ENCODE data around the gene RND2.
"Not testable (repeated sequence)": the region's sequence is repeated elsewhere in the genome, so short reads cannot be mapped to it uniquely, and the experiment has no call there.

The RND2 gene

GRCh38 chr17:43027091-43028032 lies 2.3 kb downstream of the RND2 start:
- DNase-seq = no peak

GRCh38 chr17:43028221-43028861 lies 3.3 kb downstream of the RND2 start:
- DNase-seq = no peak

- no peak for DNase-seq
These were observed 5.2 kb downstream of the RND2 start for GRCh38 chr17:43030137-43030767.

- no peak for DNase-seq
These were observed 6.6 kb downstream of the RND2 start for GRCh38 chr17:43031666-43032065.

- DNase-seq = no peak
These were observed 9.2 kb downstream of the RND2 start for GRCh38 chr17:43033948-43034881.

- DNase-seq = no peak
These were observed 9.9 kb downstream of the RND2 start for GRCh38 chr17:43034894-43035293.

GRCh38 chr17:43039646-43040045 lies 14.6 kb downstream of the RND2 start:
- DNase-seq = no peak

- no peak for DNase-seq
These were observed 15.6 kb downstream of the RND2 start for GRCh38 chr17:43040655-43041054.

- no peak for DNase-seq
These were observed 17.1 kb downstream of the RND2 start for GRCh38 chr17:43042025-43042628.

GRCh38 chr17:43043307-43043706 lies 18.3 kb downstream of the RND2 start:
- no peak for DNase-seq

GRCh38 chr17:43044024-43044423 lies 19.0 kb downstream of the RND2 start:
- DNase-seq = no peak

GRCh38 chr17:43051969-43052368 lies 26.9 kb downstream of the RND2 start:
- no peak for DNase-seq

- DNase-seq = not testable (repeated sequence)
These were observed 28.0 kb downstream of the RND2 start for GRCh38 chr17:43053008-43053407.

- DNase-seq = no peak
These were observed 31.0 kb downstream of the RND2 start for GRCh38 chr17:43056051-43056450.

GRCh38 chr17:43062984-43063638 lies 38.1 kb downstream of the RND2 start:
- DNase-seq = no peak

GRCh38 chr17:43068570-43069367 lies 43.7 kb downstream of the RND2 start:
- no peak for DNase-seq

GRCh38 chr17:43069368-43069898 lies 44.4 kb downstream of the RND2 start:
- DNase-seq = no peak

- DNase-seq = no peak
These were observed 45.2 kb downstream of the RND2 start for GRCh38 chr17:43070257-43070656.

GRCh38 chr17:43070872-43071271 lies 45.8 kb downstream of the RND2 start:
- DNase-seq = no peak

- DNase-seq = no peak
These were observed 49.8 kb downstream of the RND2 start for GRCh38 chr17:43074869-43075268.
